GM19452 (cell line): ENCODE data around the gene ASB5.
"Not testable (repeated sequence)": the region's sequence is repeated elsewhere in the genome, so short reads cannot be mapped to it uniquely, and the experiment has no call there.

Source experiments
- ATAC-seq: cut with Tn5 transposase; IDR thresholded peaks from one replicate; pipeline ENCODE4 v1.9.1; 2021; ENCODE audit not compliant: unreplicated experiment

Gene ASB5

GRCh38 chr4:176226736-176227135 is 42.3 kb downstream of the ASB5 start:
- no peak for ATAC-seq

- no peak for ATAC-seq
Observed at GRCh38 chr4:176223561-176223960, 45.5 kb downstream of the ASB5 start.

- no peak for ATAC-seq
Observed at GRCh38 chr4:176222149-176222548, 46.9 kb downstream of the ASB5 start.

GRCh38 chr4:176217510-176217909 is 51.5 kb downstream of the ASB5 start:
- no peak for ATAC-seq

GRCh38 chr4:176212351-176212750 is 56.7 kb downstream of the ASB5 start:
- ATAC-seq: not testable (repeated sequence)

- no peak for ATAC-seq
Observed at GRCh38 chr4:176210579-176211296, 58.3 kb downstream of the ASB5 start.

- no peak for ATAC-seq
Observed at GRCh38 chr4:176210101-176210500, 58.9 kb downstream of the ASB5 start.

- ATAC-seq: no peak
Observed at GRCh38 chr4:176209535-176209934, 59.5 kb downstream of the ASB5 start.

GRCh38 chr4:176207839-176208238 is 61.2 kb downstream of the ASB5 start:
- no peak for ATAC-seq

- no peak for ATAC-seq
Observed at GRCh38 chr4:176205299-176205698, 63.7 kb downstream of the ASB5 start.

- ATAC-seq: no peak
Observed at GRCh38 chr4:176198316-176198903, 70.6 kb downstream of the ASB5 start.

GRCh38 chr4:176195184-176195978 is 73.6 kb downstream of the ASB5 start, which contains the start of gene SPATA4:
SPATA4 (minus strand) TSS chr4:176195585; CDS start chr4:176195562, 23 bp downstream.
- ATAC-seq: peak; percentile 99

GRCh38 chr4:176193938-176194337 is 75.1 kb downstream of the ASB5 start:
- no peak for ATAC-seq

- no peak for ATAC-seq
Observed at GRCh38 chr4:176193126-176193525, 75.9 kb downstream of the ASB5 start.

- no peak for ATAC-seq
Observed at GRCh38 chr4:176191974-176192373, 77.0 kb downstream of the ASB5 start.

GRCh38 chr4:176189891-176190795 is 78.9 kb downstream of the ASB5 start:
- ATAC-seq: no peak

GRCh38 chr4:176188654-176189053 is 80.4 kb downstream of the ASB5 start:
- ATAC-seq: no peak

- no peak for ATAC-seq
Observed at GRCh38 chr4:176187624-176188023, 81.4 kb downstream of the ASB5 start.

GRCh38 chr4:176186671-176187395 is 82.2 kb downstream of the ASB5 start:
- no peak for ATAC-seq

- ATAC-seq: no peak
Observed at GRCh38 chr4:176186067-176186466, 83.0 kb downstream of the ASB5 start.
